Stimulated activated CD8-positive, alpha-beta memory T cell treated with anti-CD3 and anti-CD28 coated beads, Interleukin-12 subunit alpha, Interleukin-12 subunit beta, amount 100 ng/mL, for 24 hours (primary cell): ENCODE measurements around the gene OR10A3.

ENCODE experiments used
- DNase-seq: peaks from one replicate; pipeline ENCODE4 v3.0.0-alpha.2; 2020; ENCODE audit errors: extremely low read depth

OR10A3 gene

GRCh38 chr11:7892059-7892699, 49.3 kb downstream of the OR10A3 start:
- DNase-seq = no peak

DNA sequence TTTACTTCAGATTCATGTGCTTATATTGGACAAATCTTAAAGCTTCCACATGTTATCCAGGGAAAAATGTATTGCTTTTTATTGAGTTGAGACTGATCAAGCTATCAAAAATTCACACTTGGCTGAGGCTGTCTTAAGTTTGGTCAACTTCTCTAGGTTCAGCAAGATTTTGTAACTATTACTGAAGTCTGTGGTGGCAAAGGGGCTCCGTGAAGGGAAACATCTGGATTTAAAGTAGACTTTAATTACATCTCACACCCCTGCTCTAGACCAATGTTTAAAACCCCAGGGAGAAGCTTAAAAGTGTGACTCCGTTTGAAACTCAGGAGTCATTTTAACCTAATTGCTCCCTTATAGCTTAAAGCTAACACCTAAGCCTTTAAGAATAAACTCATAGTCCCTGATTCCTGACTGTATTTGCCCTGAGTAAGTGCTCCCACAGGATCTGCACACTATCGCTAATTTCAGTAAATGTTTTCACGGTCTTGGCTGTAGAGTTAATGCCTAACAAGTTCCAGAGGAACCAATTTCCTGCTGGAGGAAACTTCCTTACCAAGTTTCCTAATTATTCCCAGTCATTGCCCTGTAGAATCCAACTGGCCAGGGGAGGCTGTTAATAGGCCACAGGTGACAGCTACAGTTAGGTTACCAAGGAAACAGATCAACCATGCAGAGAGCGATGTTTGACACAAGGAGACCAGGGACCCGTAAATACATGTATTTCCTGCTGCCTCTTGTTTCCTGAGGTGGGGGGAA, 50.9 kb downstream of the OR10A3 start:
- DNase-seq = no peak

GRCh38 chr11:7889985-7890384, 51.5 kb downstream of the OR10A3 start:
- DNase-seq = no peak
